HG02852 (cell line): ENCODE measurements around the gene OR7G2.

Experiments used
- ATAC-seq: cut with Tn5 transposase; IDR thresholded peaks from one replicate; pipeline ENCODE4 v1.9.1; 2021; ENCODE audit warnings: mild to moderate bottlenecking, moderate library complexity; ENCODE audit not compliant: unreplicated experiment

The OR7G2 gene

GRCh38 chr19:9107375-9107774 lies at the start of gene OR7G2:
TSS of gene OR7G2 (minus strand) at chr19:9107475. CDS start at chr19:9103243, 4,232 bp downstream.
- ATAC-seq: no peak

GRCh38 chr19:9156304-9156703 lies 49.0 kb upstream of the OR7G2 start:
- ATAC-seq: no peak

DNA sequence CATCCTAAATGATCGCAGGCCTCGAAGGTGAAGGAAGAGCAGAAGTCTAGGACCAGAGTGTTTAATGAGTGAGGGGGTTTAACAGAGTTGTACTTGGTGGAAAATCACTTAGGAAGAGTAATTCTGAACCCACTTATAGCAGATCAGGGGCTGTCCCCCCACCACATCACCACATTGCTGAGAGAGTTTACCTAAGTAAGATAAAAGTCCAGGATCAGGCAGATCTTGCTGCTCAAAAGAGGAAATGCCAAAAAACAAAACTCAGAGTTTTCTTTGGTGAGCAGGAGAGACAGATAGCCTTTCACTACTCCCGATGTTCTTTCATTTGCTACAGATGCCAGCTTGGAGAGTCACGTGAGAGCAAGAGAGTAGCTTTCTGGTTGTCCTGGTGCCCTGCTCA lies 48.3 kb upstream of the OR7G2 start:
- ATAC-seq: no peak

- ATAC-seq: no peak
These were observed 44.1 kb upstream of the OR7G2 start for GRCh38 chr19:9151367-9151766.

DNA sequence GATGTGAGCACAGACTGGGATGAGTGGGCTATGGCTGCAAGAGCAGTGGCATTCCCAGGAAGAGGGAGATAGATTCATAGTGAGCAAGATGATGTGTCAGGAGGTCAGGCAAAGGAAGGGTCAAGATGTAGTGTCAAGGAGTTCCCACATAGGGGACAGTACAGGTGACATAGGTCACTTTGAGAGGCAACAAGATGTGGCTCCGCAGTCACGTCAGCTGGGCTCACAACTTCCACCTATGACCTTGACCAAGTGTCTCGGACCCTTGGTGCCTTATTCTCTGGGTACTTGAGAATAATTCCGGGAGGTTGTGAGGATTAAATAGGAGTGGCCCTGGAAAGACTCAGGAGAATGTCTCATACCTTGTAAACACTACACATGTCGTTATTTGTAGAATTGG lies 43.4 kb upstream of the OR7G2 start:
- no peak for ATAC-seq

GRCh38 chr19:9149997-9150396 lies 42.7 kb upstream of the OR7G2 start:
- no peak for ATAC-seq

- ATAC-seq: no peak
These were observed 41.4 kb upstream of the OR7G2 start for GRCh38 chr19:9148697-9149096.

DNA sequence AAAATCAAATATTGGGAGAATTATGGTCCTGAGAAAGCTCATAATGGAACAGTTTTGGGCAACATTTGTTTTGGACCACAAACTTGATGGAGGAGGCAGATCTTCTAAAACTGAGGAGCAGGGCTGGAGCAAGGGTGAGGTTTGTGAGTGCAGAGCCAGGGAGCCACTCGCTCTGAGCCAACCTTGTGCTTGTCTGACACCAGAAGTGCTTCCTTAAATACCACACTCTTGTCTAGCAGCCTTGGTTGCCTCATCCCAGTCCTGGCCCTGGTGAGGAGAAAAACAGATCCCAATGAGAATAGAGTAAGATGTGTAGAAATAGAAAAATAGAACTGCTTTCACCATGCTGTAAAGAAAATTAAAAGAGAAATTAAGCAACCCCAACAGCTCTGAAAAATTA lies 39.6 kb upstream of the OR7G2 start:
- no peak for ATAC-seq

- ATAC-seq: no peak
These were observed 37.6 kb upstream of the OR7G2 start for GRCh38 chr19:9144920-9145319.

DNA sequence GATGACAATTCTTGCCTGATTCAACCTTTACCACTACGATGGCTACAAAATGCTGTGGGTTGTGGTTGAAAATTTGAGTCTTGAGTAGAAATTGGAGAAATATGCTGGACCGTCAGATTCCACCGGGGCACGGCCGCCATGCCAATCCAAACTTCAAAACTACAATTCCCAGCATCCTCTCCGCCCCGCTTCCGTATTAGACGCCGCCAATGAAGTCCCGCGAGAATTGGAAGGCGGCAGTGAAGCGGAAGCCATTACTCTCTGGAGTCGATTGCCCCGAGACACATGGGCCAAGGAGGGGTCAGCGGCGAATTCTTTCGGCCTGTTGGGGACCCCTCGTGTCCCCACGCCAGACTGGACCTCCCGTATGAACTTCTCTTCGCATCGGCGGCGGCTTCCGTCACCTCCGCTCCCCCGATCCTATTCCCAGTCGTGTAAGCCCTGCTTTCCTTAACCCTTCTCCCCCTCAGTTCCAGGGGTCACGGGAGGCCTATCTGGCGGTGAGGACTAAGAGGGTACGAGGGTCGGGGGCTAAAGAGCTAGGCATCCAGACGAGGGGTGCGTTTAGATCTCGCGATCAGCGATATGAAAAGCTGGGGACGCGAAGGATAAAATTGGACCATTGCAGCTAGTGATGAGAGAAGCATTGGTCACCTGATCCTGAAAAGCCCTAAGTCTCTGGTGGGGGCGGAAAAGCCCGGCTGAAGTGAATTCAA lies 33.0 kb upstream of the OR7G2 start, which contains the start of gene ZNF317:
Gene ZNF317 (plus strand): TSS at position 239 of the 716 bp plus-strand sequence. CDS start 15,620 bp downstream, outside the sequence.
- peak; percentile 89 for ATAC-seq

GRCh38 chr19:9139609-9140158 lies 32.4 kb upstream of the OR7G2 start:
- peak; percentile 10 for ATAC-seq

DNA sequence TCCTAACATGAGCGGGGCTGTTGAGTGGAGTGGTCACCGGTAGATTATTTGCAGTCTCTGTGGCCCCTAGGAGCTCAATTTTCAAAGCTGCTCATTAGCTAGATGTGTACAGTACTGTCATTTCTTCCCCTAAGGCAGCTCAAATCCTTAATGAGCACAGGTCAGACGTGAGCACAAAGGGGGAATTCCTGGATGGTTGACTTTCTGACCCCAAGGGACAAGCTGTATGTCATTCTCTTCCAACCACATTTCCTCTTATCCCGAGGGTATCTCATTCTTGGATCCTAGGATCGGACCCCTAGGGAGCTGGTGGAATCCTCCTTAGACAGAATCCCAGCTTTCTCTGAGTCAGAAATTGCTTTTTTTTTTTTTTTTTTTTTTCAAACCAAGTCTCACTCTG lies 25.1 kb upstream of the OR7G2 start:
- ATAC-seq: no peak

- ATAC-seq: no peak
These were observed 23.7 kb upstream of the OR7G2 start for GRCh38 chr19:9130965-9131364.

DNA sequence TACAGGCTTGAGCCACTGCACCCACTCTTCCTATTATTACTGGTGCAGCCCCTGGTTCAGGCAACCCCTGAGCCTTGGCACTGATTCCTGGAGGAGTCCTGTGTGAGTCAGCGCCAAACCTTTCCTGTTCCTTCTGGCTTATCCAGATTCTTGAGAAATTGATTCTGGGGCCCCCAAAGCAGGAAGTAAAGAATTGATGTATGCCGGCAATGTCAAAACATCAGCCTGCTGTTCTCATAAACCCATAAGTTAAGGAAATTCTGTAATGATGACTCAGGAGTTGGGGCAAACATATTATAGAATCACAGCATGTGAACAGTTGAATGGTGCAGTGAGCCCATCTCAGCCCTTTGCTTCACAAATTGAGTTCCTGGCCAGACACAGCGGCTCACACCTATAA lies 20.9 kb upstream of the OR7G2 start:
- ATAC-seq: no peak

GRCh38 chr19:9126900-9127405 lies 19.7 kb upstream of the OR7G2 start, which contains the start of gene OR7G3:
TSS of gene OR7G3 (minus strand) at chr19:9126950. CDS start at chr19:9126950, 0 bp downstream.
- no peak for ATAC-seq

DNA sequence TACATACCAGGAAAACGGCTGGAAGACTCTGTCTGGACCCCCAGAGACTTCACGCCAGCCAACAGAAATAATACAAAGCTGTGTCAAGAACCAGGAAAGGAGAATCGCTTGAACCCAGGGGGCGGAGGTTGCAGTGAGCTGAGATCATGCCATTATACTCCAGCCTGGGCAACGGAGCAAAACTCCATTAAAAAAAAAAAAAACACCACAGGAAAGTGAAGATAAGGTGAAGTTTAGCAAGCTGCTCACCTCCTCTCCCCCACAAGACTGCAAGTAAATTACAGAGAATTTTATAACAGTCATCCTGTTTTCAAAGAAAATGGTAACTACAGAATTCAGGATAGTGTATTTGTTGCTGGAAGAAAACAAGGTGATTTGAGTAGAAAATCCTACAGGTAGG lies 9.3 kb upstream of the OR7G2 start:
- ATAC-seq: no peak

- no peak for ATAC-seq
These were observed 8.1 kb upstream of the OR7G2 start, which contains the start of gene OR7G1 for GRCh38 chr19:9115307-9115813. TSS of gene OR7G1 (minus strand) at chr19:9115763. CDS start at chr19:9115763, 0 bp downstream.

DNA sequence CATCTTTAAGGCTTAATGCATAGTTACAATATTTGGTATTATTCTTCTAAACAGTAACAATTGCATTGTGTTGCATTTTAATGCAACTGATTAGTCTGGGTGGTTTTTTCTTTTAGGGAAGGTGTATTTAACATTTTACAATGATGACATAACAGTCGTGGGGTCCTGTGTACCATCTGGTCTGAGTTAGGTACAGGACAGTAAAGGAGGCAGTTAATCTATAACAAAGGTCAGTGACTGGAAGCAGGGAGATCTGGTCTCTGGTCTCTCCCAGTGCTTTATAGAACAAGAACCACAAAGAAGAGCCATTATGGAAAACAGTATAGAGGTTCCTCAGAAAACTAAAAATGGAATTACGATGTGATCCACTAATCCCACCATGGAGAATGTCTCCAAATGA lies 2.7 kb upstream of the OR7G2 start:
- no peak for ATAC-seq

DNA sequence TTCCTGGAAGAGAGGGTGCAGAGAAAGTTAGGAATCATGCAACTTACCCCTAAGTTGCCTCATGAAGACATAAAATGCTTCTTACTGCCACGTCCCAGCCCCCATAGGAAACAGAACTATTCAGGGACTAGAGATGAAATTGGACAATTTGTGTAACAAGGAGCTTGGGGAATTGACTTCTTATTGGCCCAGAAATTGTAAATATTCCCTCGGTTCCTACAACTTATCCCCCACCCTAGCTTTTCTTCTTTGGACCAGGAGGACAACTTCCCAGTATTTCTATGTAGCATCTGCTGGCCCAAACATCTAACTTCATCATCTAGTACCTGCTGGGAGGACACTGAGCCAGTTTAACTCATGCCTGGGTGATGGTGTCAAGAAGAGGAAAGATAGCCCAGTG lies 20.5 kb downstream of the OR7G2 start, which contains the start of gene OR1M1:
Gene OR1M1 (plus strand): TSS at position 301 of the 400 bp plus-strand sequence. CDS start 6,184 bp downstream, outside the sequence.
- ATAC-seq: no peak

DNA sequence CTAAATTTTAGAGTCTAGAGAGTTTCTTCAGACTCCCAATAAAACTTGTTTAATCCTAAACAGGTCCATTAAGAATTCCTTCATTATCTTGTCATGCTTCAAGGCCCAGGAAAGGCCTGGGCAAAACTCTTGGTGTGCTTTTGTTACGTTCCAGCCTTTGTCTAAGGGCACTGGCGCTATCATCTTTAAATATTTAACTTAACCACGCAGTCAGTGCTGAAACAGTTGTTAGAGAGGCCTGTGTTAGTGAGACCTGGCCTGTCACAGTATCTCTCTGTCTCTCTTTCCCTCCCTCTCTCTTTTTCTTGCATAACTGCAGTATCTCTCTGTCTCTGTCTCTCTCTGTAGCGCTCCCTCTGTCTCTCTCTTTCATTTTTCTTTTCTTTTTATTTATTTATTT lies 28.6 kb downstream of the OR7G2 start:
- ATAC-seq: no peak

- no peak for ATAC-seq
These were observed 30.4 kb downstream of the OR7G2 start for GRCh38 chr19:9076901-9077300.
